ENCODE data around the gene ZFR. TPM values are rescaled to one million over a fixed set of nuclear protein-coding genes. Genes with fewer than 3 reads are reported as not detected.

ZFR gene
- total RNA-seq, 3 donors from 2014 or later: 91.4 to 140 (median 108) TPM

- Histone ChIP-seq H3K27me3 (no peaks in the 10 kb centered on the region), H3K36me3 (no peaks in the 10 kb centered on the region), H3K27ac (peak overlapping the region; percentile 60 to 91), H3K9me3 (no peaks in the 10 kb centered on the region), H3K4me1 (peaks cover 0 to 9% of the 10 kb centered on the region in 2 donors), H3K4me3 (no peak overlapping the region)
- TF ChIP-seq, protein P1, sequence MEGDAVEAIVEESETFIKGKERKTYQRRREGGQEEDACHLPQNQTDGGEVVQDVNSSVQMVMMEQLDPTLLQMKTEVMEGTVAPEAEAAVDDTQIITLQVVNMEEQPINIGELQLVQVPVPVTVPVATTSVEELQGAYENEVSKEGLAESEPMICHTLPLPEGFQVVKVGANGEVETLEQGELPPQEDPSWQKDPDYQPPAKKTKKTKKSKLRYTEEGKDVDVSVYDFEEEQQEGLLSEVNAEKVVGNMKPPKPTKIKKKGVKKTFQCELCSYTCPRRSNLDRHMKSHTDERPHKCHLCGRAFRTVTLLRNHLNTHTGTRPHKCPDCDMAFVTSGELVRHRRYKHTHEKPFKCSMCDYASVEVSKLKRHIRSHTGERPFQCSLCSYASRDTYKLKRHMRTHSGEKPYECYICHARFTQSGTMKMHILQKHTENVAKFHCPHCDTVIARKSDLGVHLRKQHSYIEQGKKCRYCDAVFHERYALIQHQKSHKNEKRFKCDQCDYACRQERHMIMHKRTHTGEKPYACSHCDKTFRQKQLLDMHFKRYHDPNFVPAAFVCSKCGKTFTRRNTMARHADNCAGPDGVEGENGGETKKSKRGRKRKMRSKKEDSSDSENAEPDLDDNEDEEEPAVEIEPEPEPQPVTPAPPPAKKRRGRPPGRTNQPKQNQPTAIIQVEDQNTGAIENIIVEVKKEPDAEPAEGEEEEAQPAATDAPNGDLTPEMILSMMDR (IDR thresholded peaks at IDR 0.05): peak in 2 of 3 donors; percentile 57 to 64
- no peak for TF ChIP-seq POLR2A (IDR thresholded peaks at IDR 0.05)
- DNase-seq (ENCODE audit: low spot score in 2 of 2): peak in 1 of 2 donors; percentile 71
- intact Hi-C loops (cut with DNase I; ENCODE audit: low total_unique reads): no loop called here
Observed at GRCh38 chr5:32329395-32329834, 115.1 kb downstream of the ZFR start.

DNA sequence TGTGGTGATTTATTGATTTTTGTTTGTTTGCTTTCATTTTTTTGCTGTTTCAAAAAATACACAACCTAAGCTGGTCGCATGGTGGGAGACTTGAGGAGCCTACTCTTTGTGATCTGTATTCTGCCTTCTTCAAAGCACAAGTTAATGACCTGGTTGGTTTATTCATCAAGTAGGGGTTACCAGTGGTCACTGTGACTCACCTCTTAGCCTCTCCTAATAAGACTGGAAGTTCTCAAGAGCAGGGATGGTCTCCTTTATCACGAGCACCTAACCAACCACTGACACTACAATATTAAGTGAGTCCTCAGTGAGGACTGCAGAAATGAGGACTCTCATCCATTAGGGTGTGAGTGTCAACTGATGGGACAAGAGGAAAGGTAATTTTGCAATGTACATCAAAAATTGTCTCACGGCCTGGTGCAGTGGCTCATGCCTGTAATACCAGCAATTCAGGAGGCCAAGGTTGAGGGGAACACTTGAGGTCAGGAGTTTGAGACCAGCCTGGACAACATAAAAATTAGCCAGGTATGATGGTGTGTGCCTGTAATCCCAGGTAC, 118.2 kb downstream of the ZFR start:
- no peak overlapping the region for H3K4me3 ChIP-seq
- H3K27me3 ChIP-seq: no peaks in the 10 kb centered on the region
- peaks cover 0 to 9% of the 10 kb centered on the region in 2 donors for H3K4me1 ChIP-seq
- DNase-seq (ENCODE audit: low spot score in 2 of 2): no peak
- peaks cover 0 to 5% of the 10 kb centered on the region in 2 donors for H3K9me3 ChIP-seq
- intact Hi-C loops (cut with DNase I; ENCODE audit: low total_unique reads): no loop called here
- TF ChIP-seq, protein P1 (IDR thresholded peaks at IDR 0.05): no peak
- TF ChIP-seq POLR2A (IDR thresholded peaks at IDR 0.05): no peak
- TF ChIP-seq POLR2AphosphoS5 (IDR thresholded peaks at IDR 0.05): no peak
- no peak overlapping the region for H3K27ac ChIP-seq
- H3K36me3 ChIP-seq: no peaks in the 10 kb centered on the region

DNA sequence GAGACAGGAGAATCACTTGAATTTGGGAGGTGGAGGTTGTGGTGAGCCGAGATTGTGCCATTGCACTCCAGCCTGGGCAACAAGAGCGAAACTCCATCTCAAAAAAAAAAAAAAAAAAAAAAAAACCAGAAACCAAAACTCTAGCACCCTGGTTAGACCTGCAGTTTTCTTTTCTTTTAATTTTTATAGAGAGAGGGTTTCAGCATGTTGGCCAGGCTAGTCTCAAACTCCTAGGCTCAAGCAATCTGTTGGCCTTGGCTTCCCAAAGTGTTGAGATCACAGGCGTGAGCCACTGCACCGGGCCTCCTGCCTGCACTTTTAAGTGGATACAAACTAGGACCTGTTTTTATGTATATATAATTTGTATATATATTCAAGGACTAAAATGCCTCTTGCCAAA, 118.9 kb downstream of the ZFR start:
- intact Hi-C loops (cut with DNase I; ENCODE audit: low total_unique reads): no loop called here
- TF ChIP-seq, protein P1 (IDR thresholded peaks at IDR 0.05): no peak
- TF ChIP-seq POLR2A (IDR thresholded peaks at IDR 0.05) (no peak), POLR2AphosphoS5 (IDR thresholded peaks at IDR 0.05) (no peak)
- Histone ChIP-seq H3K4me3 (no peak overlapping the region), H3K36me3 (no peaks in the 10 kb centered on the region), H3K4me1 (peaks cover 0 to 9% of the 10 kb centered on the region in 2 donors), H3K27ac (no peak overlapping the region), H3K27me3 (no peaks in the 10 kb centered on the region), H3K9me3 (peaks cover 0 to 5% of the 10 kb centered on the region in 2 donors)
- DNase-seq (ENCODE audit: low spot score in 2 of 2): no peak

GRCh38 chr5:32325062-32325461, 119.5 kb downstream of the ZFR start:
- intact Hi-C loops (cut with DNase I; ENCODE audit: low total_unique reads): no loop called here
- no peak overlapping the region for H3K27ac ChIP-seq
- H3K27me3 ChIP-seq: no peaks in the 10 kb centered on the region
- no peak for DNase-seq (ENCODE audit: low spot score in 2 of 2)
- H3K4me3 ChIP-seq: no peak overlapping the region
- H3K36me3 ChIP-seq: no peaks in the 10 kb centered on the region
- H3K9me3 ChIP-seq: peaks cover 0 to 5% of the 10 kb centered on the region in 2 donors
- TF ChIP-seq POLR2AphosphoS5 (IDR thresholded peaks at IDR 0.05) (no peak), POLR2A (IDR thresholded peaks at IDR 0.05) (no peak)
- TF ChIP-seq, protein P1 (IDR thresholded peaks at IDR 0.05): no peak
- peaks cover 0 to 5% of the 10 kb centered on the region in 2 donors for H3K4me1 ChIP-seq

DNA sequence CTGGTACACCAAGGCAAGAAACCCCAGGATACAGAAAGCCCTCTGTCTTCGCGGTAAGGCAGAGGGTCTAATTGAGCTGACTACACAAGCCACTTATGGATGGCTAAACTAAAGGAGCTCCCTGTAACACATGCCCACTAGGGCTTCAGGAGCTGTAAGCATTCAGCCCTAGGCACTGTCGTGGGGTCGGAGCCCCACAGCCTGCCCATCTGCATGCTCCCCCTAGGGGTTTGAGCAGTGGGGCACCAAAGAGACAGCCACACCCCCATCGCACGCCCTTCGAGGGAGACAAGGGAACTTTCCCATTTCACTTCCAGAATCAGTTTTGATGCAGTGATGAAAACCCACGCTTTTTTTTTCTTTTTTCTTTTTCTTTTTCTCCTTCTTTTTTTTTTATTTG, 120.8 kb downstream of the ZFR start:
- no peak overlapping the region for H3K4me3 ChIP-seq
- no peaks in the 10 kb centered on the region for H3K4me1 ChIP-seq
- TF ChIP-seq, protein P1 (IDR thresholded peaks at IDR 0.05): no peak
- TF ChIP-seq POLR2AphosphoS5 (IDR thresholded peaks at IDR 0.05) (no peak), POLR2A (IDR thresholded peaks at IDR 0.05) (no peak)
- DNase-seq (ENCODE audit: low spot score in 2 of 2): no peak
- H3K36me3 ChIP-seq: no peaks in the 10 kb centered on the region
- no peaks in the 10 kb centered on the region for H3K27me3 ChIP-seq
- intact Hi-C loops (cut with DNase I; ENCODE audit: low total_unique reads): no loop called here
- H3K9me3 ChIP-seq: peaks cover 0 to 5% of the 10 kb centered on the region in 2 donors
- H3K27ac ChIP-seq: no peak overlapping the region
